HG02852 (cell line): ENCODE results near the gene GFI1B.
"Not testable (repeated sequence)": the region's sequence is repeated elsewhere in the genome, so short reads cannot be mapped to it uniquely, and the experiment has no call there.

Experiments used
- ATAC-seq: cut with Tn5 transposase; IDR thresholded peaks from one replicate; pipeline ENCODE4 v1.9.1; 2021; ENCODE audit warnings: mild to moderate bottlenecking, moderate library complexity; ENCODE audit not compliant: unreplicated experiment

GFI1B gene

GRCh38 chr9:132967908-132968307 is 10.6 kb upstream of the GFI1B start:
- ATAC-seq = not testable (repeated sequence)

GRCh38 chr9:132969783-132970182 is 8.7 kb upstream of the GFI1B start:
- no peak for ATAC-seq

- ATAC-seq = no peak
Observed at GRCh38 chr9:132970324-132971062, 8.0 kb upstream of the GFI1B start.

GRCh38 chr9:132973166-132973565 is 5.3 kb upstream of the GFI1B start:
- ATAC-seq = no peak

GRCh38 chr9:132973713-132974112 is 4.8 kb upstream of the GFI1B start:
- ATAC-seq = no peak

- ATAC-seq = no peak
Observed at GRCh38 chr9:132975961-132976360, 2.5 kb upstream of the GFI1B start.

- ATAC-seq = no peak
Observed at GRCh38 chr9:132976571-132976970, 1.9 kb upstream of the GFI1B start.

GRCh38 chr9:132978112-132978450 is 413 bp upstream of the GFI1B start:
- ATAC-seq = no peak

- no peak for ATAC-seq
Observed at GRCh38 chr9:132980157-132980556, 1.7 kb downstream of the GFI1B start.

- no peak for ATAC-seq
Observed at GRCh38 chr9:132982458-132982857, 4.0 kb downstream of the GFI1B start.

GRCh38 chr9:132983491-132984201 is 5.2 kb downstream of the GFI1B start:
- ATAC-seq = no peak

- ATAC-seq = no peak
Observed at GRCh38 chr9:132984202-132985070, 5.9 kb downstream of the GFI1B start.

- ATAC-seq = no peak
Observed at GRCh38 chr9:132985071-132985350, 6.5 kb downstream of the GFI1B start.

GRCh38 chr9:132985489-132985888 is 7.0 kb downstream of the GFI1B start:
- ATAC-seq = no peak

GRCh38 chr9:132986114-132986513 is 7.6 kb downstream of the GFI1B start:
- no peak for ATAC-seq

- ATAC-seq = no peak
Observed at GRCh38 chr9:132986640-132987620, 8.4 kb downstream of the GFI1B start.

GRCh38 chr9:132988244-132989013 is 9.9 kb downstream of the GFI1B start:
- no peak for ATAC-seq

GRCh38 chr9:132989014-132989310 is 10.5 kb downstream of the GFI1B start:
- ATAC-seq = no peak

- ATAC-seq = no peak
Observed at GRCh38 chr9:132989414-132989996, 11.0 kb downstream of the GFI1B start.
